Stimulated activated CD8-positive, alpha-beta memory T cell treated with anti-CD3 and anti-CD28 coated beads, Interleukin-4, amount 100 ng/mL, for 48 hours (primary cell): ENCODE results near the gene CDK3.
"Not testable (repeated sequence)": the region's sequence is repeated elsewhere in the genome, so short reads cannot be mapped to it uniquely, and the experiment has no call there.

Experiments used
- DNase-seq: peaks from one replicate; pipeline ENCODE4 v3.0.0-alpha.2; 2020

Gene CDK3

GRCh38 chr17:76044475-76045007, 43.9 kb downstream of the CDK3 start:
- not testable (repeated sequence) for DNase-seq

- no peak for DNase-seq
Measured at GRCh38 chr17:76046064-76046463, 45.4 kb downstream of the CDK3 start.

- no peak for DNase-seq
Measured at GRCh38 chr17:76048025-76048605, 47.5 kb downstream of the CDK3 start.

GRCh38 chr17:76048711-76049110, 48.1 kb downstream of the CDK3 start:
- no peak for DNase-seq

GRCh38 chr17:76049239-76049638, 48.6 kb downstream of the CDK3 start:
- DNase-seq, result no peak

- no peak for DNase-seq
Measured at GRCh38 chr17:76049836-76050537, 49.3 kb downstream of the CDK3 start.

- no peak for DNase-seq
Measured at GRCh38 chr17:76050538-76051467, 50.1 kb downstream of the CDK3 start.

- DNase-seq, result no peak
Measured at GRCh38 chr17:76051561-76051960, 50.9 kb downstream of the CDK3 start.

GRCh38 chr17:76053246-76054111, 52.8 kb downstream of the CDK3 start:
- peak; percentile 40 for DNase-seq

- DNase-seq, result no peak
Measured at GRCh38 chr17:76054112-76054476, 53.4 kb downstream of the CDK3 start.
